GM23248 (cell line): ENCODE results near the gene SELENBP1. TPM values are rescaled to one million over a fixed set of nuclear protein-coding genes. Genes with fewer than 3 reads are reported as not detected.
A peak's percentile ranks its signal among the peaks of the same experiment; 100 is the strongest.
"Not testable (repeated sequence)": the region's sequence is repeated elsewhere in the genome, so short reads cannot be mapped to it uniquely, and the experiment has no call there.

ENCODE experiments used
- DNase-seq: peaks from one replicate; pipeline ENCODE4 v3.0.0-alpha.2; 2015
- H2AFZ ChIP-seq: fragments of 200-600 bp; sonication (generic); 2 replicates; pipeline ENCODE4 v1.6.1; 2016; ENCODE audit warnings: antibody characterized with exemption
- H3F3A ChIP-seq: fragments of 200-600 bp; sonication (generic); 2 replicates; pipeline ENCODE4 v1.6.1; 2016; ENCODE audit warnings: mild to moderate bottlenecking, antibody characterized with exemption, mixed run types; ENCODE audit not compliant: insufficient read depth
- H3K27ac ChIP-seq: fragments of 200-600 bp; sonication (generic); 2 replicates; pipeline ENCODE4 v1.5.1; 2016; ENCODE audit warnings: mild to moderate bottlenecking
- H3K27me3 ChIP-seq: fragments of 200-600 bp; sonication (generic); replicated peaks from 2 replicates; pipeline ENCODE4 v1.6.1; 2016; ENCODE audit warnings: mild to moderate bottlenecking; ENCODE audit not compliant: insufficient read depth
- H3K36me3 ChIP-seq: fragments of 200-600 bp; sonication (generic); 2 replicates; pipeline ENCODE4 v1.6.1; 2016; ENCODE audit warnings: low read depth, mild to moderate bottlenecking
- H3K4me1 ChIP-seq: fragments of 200-600 bp; sonication (generic); 2 replicates; pipeline ENCODE4 v1.6.1; 2016; ENCODE audit warnings: mild to moderate bottlenecking; ENCODE audit not compliant: insufficient read depth
- H3K4me2 ChIP-seq: fragments of 200-600 bp; sonication (generic); one replicate; pipeline ENCODE4 v1.6.1; 2016; ENCODE audit warnings: mild to moderate bottlenecking; ENCODE audit not compliant: unreplicated experiment
- H3K4me3 ChIP-seq: fragments of 200-600 bp; sonication (generic); 2 replicates; pipeline ENCODE4 v1.5.1; 2016; ENCODE audit warnings: mild to moderate bottlenecking
- H3K79me2 ChIP-seq: fragments of 200-600 bp; sonication (generic); 2 replicates; pipeline ENCODE4 v1.6.1; 2016; ENCODE audit warnings: mild to moderate bottlenecking; ENCODE audit not compliant: insufficient read depth
- H3K9ac ChIP-seq: fragments of 200-600 bp; sonication (generic); 2 replicates; pipeline ENCODE4 v1.6.1; 2016; ENCODE audit warnings: mild to moderate bottlenecking
- H3K9me2 ChIP-seq: fragments of 200-600 bp; sonication (generic); 2 replicates; pipeline ENCODE4 v1.6.1; 2016; ENCODE audit warnings: mixed run types, mild to moderate bottlenecking, moderate library complexity; ENCODE audit not compliant: insufficient read depth
- H3K9me3 ChIP-seq: fragments of 200-600 bp; sonication (generic); one replicate; pipeline ENCODE4 v1.6.1; 2017; ENCODE audit warnings: low read depth
- H4K20me1 ChIP-seq: fragments of 200-600 bp; sonication (generic); 2 replicates; pipeline ENCODE4 v1.6.0; 2016; ENCODE audit not compliant: insufficient read depth
- EZH2 ChIP-seq: fragments of 200-600 bp; sonication (generic); IDR thresholded peaks from 2 replicates; pipeline ENCODE4 v1.6.1; 2018; ENCODE audit warnings: antibody characterized with exemption, mild to moderate bottlenecking; ENCODE audit not compliant: insufficient read depth, poor library complexity, severe bottlenecking
- EZH2phosphoT487 ChIP-seq: fragments of 200-600 bp; sonication (generic); IDR thresholded peaks from 2 replicates; pipeline ENCODE4 v1.6.1; 2018; ENCODE audit warnings: antibody characterized with exemption, moderate library complexity, mild to moderate bottlenecking, low read depth; ENCODE audit not compliant: insufficient read depth
- WGBS, 2 experiments: methylation state at CpG; one replicate each; pipeline ENCODE4 v1.1.6; 2015 to 2017; ENCODE audit warnings: low lambda C conversion rate in 2 of 2, low coverage in 1 of 2; ENCODE audit errors: missing lambda C conversion rate in 2 of 2; 5-methylcytosine and 5-hydroxymethylcytosine counted together
- in situ Hi-C: fragments of 300-500 bp; cut with MboI; formaldehyde crosslinking; loops from 2 replicates; pipeline ENCODE4 v1.15.0; 2020
- polyA plus RNA-seq: library from polyadenylated mRNA; unstranded; fragments of >200 nt; fragmentation: Nextera tagmentation; extraction: Ambion mirVana; gene quantifications from 2 replicates; pipeline ENCODE4 v1.2.1, GENCODE V29; 2016
- total RNA-seq: library from RNA; depleted of rRNA; stranded (reverse); fragments of >200 nt; shearing (Covaris generic); gene quantifications from 2 replicates; pipeline ENCODE4 v1.2.3, GENCODE V29; 2014

SELENBP1 gene
- total and polyA plus RNA-seq, 2 experiments from 2014 or later = 3.0 to 4.0 TPM

- Histone ChIP-seq H2AFZ (no peak overlapping the region), H3K4me2 (no peak overlapping the region), H3K9me2 (no peaks in the 10 kb centered on the region), H3K4me1 (0 out of 2 replicates have a peak, but pooled peaks cover 3% of the 10 kb centered on the region), H3K27ac (no peak overlapping the region), H3K36me3 (no peaks in the 10 kb centered on the region), H3K9ac (no peak overlapping the region), H4K20me1 (no peaks in the 10 kb centered on the region), H3K9me3 (no peaks in the 10 kb centered on the region), H3K27me3 (no peaks in the 10 kb centered on the region), H3K4me3 (no peak overlapping the region), H3F3A (no peaks in the 10 kb centered on the region), H3K79me2 (no peaks in the 10 kb centered on the region)
- in situ Hi-C loops = no loop called here
- TF ChIP-seq EZH2 (no peak), EZH2phosphoT487 (no peak)
- 72 to 77% methylated on average over 6 of the region's 6 CpGs for WGBS, 2 experiments
- no peak for DNase-seq
Measured at GRCh38 chr1:151352021-151352718, 20.3 kb downstream of the SELENBP1 start.

GRCh38 chr1:151350323-151350722 is 22.2 kb downstream of the SELENBP1 start:
- H3K4me3 ChIP-seq, H3K36me3 ChIP-seq, DNase-seq, H3K4me2 ChIP-seq, H3K27ac ChIP-seq, in situ Hi-C loops, H3K9me2 ChIP-seq, H3K9ac ChIP-seq, H4K20me1 ChIP-seq, H3K27me3 ChIP-seq, H3F3A ChIP-seq, H3K9me3 ChIP-seq, H2AFZ ChIP-seq, H3K79me2 ChIP-seq: not testable (repeated sequence)
- 0 out of 2 replicates have a peak, but pooled peaks cover 10% of the 10 kb centered on the region for H3K4me1 ChIP-seq
- 89 to 92% methylated on average over 9 of the region's 9 CpGs for whole genome bisulfite sequencing, 2 experiments

GRCh38 chr1:151347523-151348246 is 24.8 kb downstream of the SELENBP1 start:
- Histone ChIP-seq H3K27ac (no peak overlapping the region), H3K27me3 (no peaks in the 10 kb centered on the region), H3K9me3 (no peaks in the 10 kb centered on the region), H3K9ac (peak overlapping the region; percentile 88), H3F3A (no peaks in the 10 kb centered on the region), H3K9me2 (no peaks in the 10 kb centered on the region), H3K4me3 (peak overlapping the region; percentile 90), H3K4me2 (peak overlapping the region; percentile 74), H3K4me1 (0 out of 2 replicates have a peak, but pooled peaks cover 10% of the 10 kb centered on the region), H3K79me2 (no peaks in the 10 kb centered on the region), H4K20me1 (no peaks in the 10 kb centered on the region), H3K36me3 (no peaks in the 10 kb centered on the region), H2AFZ (peak overlapping the region; percentile 93)
- TF ChIP-seq EZH2 (no peak), EZH2phosphoT487 (no peak)
- WGBS, 2 experiments = 41 to 42% methylated on average over 12 of the region's 12 CpGs
- in situ Hi-C loops = no loop called here
- no peak for DNase-seq

GRCh38 chr1:151346769-151347522 is 25.6 kb downstream of the SELENBP1 start, which contains the start of gene RFX5:
Gene RFX5 (minus strand): TSS chr1:151347252. CDS start chr1:151346320, 932 bp downstream.
- in situ Hi-C loops = no loop called here
- Histone ChIP-seq H3K4me3 (peak within 1 kb of the TSS; percentile 90), H3K9me2 (no peaks in the 10 kb centered on the region), H3K27me3 (no peaks in the 10 kb centered on the region), H3K4me2 (peak within 1 kb of the TSS; percentile 98), H3F3A (peaks cover 1% of the 10 kb centered on the region; the same call in 1 of the 2 replicates), H3K9me3 (no peaks in the 10 kb centered on the region), H3K9ac (peak within 1 kb of the TSS; percentile 88), H3K36me3 (no peaks in the 10 kb centered on the region), H3K4me1 (0 out of 2 replicates have a peak, but pooled peaks cover 10% of the 10 kb centered on the region), H3K27ac (peak within 1 kb of the TSS; percentile 70), H3K79me2 (no peaks in the 10 kb centered on the region), H2AFZ (peak within 1 kb of the TSS; percentile 93), H4K20me1 (no peaks in the 10 kb centered on the region)
- TF ChIP-seq EZH2phosphoT487 (no peak), EZH2 (no peak)
- peak; percentile 98 for DNase-seq
- 1 to 2% methylated on average over 29 to 38 of the region's 38 CpGs for WGBS, 2 experiments
